ENCODE measurements around the gene NR3C1. TPM values are rescaled to one million over a fixed set of nuclear protein-coding genes. Genes with fewer than 3 reads are reported as not detected.

Gene NR3C1
- polyA plus RNA-seq, 1 experiment = 44.1 TPM

DNA sequence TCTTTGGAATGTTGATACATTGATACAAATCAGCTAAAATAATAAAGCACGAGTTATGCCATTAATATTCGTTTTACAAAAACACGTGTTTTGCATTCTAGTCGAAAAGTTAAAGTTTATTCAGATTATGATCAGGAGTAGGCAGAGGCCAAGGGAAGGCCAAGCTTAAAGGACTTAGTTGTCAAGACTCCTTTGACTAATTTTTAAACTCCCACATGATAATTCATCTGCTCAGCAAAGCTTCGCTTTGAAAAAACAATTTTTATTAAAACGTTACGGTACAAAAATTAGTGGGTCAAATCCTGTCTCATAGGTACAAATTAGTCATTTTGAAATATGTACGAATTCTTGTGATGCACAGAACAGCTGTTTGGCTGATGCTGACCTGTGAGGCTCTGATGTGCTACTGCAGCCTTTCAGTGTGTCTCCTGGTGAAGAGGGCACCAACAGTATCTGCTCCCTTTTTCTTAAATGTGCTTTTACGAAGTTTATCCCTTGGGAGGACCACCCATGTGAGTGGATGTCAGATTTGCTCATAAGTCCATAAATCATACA lies 23.0 kb upstream of the NR3C1 start:
- no peaks in the 10 kb centered on the region for H3K9me3 ChIP-seq (ENCODE audit: control insufficient read depth, insufficient read depth, low read length)
- ChIA-PET CTCF (interaction anchor here (1.1 kb wide), 1 partner anchor 22 kb away, joined by 3 read pairs; no protein-coding TSS in a partner anchor), POLR2A (no interaction called here)
- TF ChIP-seq, protein P1, sequence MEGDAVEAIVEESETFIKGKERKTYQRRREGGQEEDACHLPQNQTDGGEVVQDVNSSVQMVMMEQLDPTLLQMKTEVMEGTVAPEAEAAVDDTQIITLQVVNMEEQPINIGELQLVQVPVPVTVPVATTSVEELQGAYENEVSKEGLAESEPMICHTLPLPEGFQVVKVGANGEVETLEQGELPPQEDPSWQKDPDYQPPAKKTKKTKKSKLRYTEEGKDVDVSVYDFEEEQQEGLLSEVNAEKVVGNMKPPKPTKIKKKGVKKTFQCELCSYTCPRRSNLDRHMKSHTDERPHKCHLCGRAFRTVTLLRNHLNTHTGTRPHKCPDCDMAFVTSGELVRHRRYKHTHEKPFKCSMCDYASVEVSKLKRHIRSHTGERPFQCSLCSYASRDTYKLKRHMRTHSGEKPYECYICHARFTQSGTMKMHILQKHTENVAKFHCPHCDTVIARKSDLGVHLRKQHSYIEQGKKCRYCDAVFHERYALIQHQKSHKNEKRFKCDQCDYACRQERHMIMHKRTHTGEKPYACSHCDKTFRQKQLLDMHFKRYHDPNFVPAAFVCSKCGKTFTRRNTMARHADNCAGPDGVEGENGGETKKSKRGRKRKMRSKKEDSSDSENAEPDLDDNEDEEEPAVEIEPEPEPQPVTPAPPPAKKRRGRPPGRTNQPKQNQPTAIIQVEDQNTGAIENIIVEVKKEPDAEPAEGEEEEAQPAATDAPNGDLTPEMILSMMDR (IDR thresholded peaks at IDR 0.05; ENCODE audit: low read depth, low read length) = no peak
- no peak overlapping the region for H3K4me3 ChIP-seq (ENCODE audit: low read depth, low read length)
- H3K27me3 ChIP-seq (ENCODE audit: control insufficient read depth, insufficient read depth, low read length) = no peaks in the 10 kb centered on the region
- no peak for DNase-seq (ENCODE audit: low read depth, low spot score)
- H3K27ac ChIP-seq (ENCODE audit: low read depth, low read length) = no peak overlapping the region

DNA sequence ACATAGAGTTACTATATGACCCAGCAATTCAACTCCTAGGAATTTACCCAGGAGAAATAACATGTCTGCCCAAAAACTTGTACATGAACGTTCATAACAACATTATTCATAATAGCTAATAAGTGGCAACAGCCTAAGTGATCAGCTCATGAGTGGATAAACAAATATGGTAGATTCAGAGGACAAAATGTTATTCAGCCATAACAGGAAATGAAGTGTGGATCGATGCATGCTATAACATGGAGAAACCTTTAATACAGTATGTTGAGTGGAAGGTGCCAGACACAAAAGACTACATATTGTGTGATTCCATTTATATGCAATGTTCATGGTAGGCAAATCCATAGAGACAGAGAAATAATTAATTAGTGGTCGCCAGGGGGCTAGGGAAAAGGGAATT lies 22.3 kb upstream of the NR3C1 start:
- Histone ChIP-seq H3K9me3 (ENCODE audit: control insufficient read depth, insufficient read depth, low read length) (no peaks in the 10 kb centered on the region), H3K27ac (ENCODE audit: low read depth, low read length) (no peak overlapping the region), H3K27me3 (ENCODE audit: control insufficient read depth, insufficient read depth, low read length) (no peaks in the 10 kb centered on the region), H3K4me3 (ENCODE audit: low read depth, low read length) (no peak overlapping the region)
- TF ChIP-seq, protein P1 (IDR thresholded peaks at IDR 0.05; ENCODE audit: low read depth, low read length) = no peak
- no peak for DNase-seq (ENCODE audit: low read depth, low spot score)
- CTCF ChIA-PET = no interaction called here
- POLR2A ChIA-PET = no interaction called here

DNA sequence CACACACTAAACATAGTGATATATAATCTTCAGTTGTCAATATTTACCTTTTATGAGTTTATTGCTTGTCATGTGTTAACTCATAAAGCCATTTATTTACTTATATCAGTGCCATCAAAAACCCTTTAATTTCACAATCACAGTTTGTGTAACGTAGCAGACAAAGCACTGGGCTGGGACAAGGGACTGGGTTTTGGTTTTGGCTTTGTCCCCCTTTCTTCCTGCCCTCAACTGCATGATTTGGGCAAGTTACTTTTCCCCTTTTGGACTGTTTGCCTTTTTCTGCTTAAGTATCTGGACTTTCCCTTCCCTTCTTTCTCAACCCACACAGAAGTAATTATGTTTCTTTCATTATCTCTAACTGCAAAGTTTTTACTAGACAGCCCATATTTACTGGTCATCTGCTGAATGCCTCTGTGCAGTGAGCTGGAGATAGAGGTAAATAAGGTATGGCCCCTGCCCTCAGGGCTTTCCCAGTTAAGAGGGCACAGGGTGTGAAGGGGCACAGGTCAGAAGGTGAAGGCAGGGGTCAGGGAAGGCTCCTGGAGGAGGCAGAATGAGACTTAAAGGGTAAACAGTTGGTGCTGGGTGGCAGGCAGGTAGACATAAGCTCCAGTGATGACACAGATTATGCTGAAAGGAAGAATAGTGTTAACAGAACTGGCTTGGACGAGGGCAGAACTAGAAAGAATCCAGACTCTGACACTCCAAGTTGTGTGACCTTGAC lies 14.8 kb upstream of the NR3C1 start:
- no peaks in the 10 kb centered on the region for H3K27me3 ChIP-seq (ENCODE audit: control insufficient read depth, insufficient read depth, low read length)
- no peak overlapping the region for H3K27ac ChIP-seq (ENCODE audit: low read depth, low read length)
- TF ChIP-seq, protein P1 (IDR thresholded peaks at IDR 0.05; ENCODE audit: low read depth, low read length) = no peak
- H3K4me3 ChIP-seq (ENCODE audit: low read depth, low read length) = no peak overlapping the region
- ChIA-PET CTCF (no interaction called here), POLR2A (no interaction called here)
- DNase-seq (ENCODE audit: low read depth, low spot score) = no peak
- no peaks in the 10 kb centered on the region for H3K9me3 ChIP-seq (ENCODE audit: control insufficient read depth, insufficient read depth, low read length)

DNA sequence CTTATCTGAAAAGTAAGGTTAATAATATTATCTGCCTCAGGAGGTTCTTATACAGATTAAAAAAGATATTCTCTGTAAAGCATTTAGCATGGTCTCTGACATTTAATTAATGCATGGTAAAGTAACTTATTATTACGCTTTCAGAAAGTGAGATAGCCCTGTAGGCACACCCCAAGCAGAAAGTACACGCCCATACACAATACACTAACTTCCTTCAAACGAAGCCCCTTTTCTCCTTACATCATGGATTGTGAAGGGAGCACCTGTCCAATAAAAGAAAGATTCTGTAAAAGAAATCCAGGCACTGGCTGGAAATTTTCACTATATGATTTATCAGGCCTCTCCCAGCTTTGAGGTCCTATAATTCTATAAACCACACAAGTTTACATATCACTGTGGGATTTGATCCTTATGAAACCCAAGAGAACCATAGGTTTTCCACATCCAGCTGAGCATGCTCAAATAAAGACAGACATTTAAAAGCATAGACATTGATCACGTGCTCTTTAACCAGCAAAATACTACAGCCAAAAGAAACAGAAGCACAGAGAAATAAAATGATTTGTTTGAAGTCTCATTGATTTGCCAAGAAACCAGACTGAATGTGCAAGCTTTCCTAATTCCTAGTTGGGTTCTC lies 14.1 kb upstream of the NR3C1 start:
- CTCF ChIA-PET = no interaction called here
- POLR2A ChIA-PET = no interaction called here

More for the DNA sequence above, 14.1 kb upstream of the NR3C1 start:
- TF ChIP-seq, protein P1 (IDR thresholded peaks at IDR 0.05; ENCODE audit: low read depth, low read length) = no peak
- H3K27me3 ChIP-seq (ENCODE audit: control insufficient read depth, insufficient read depth, low read length) = no peaks in the 10 kb centered on the region
- no peaks in the 10 kb centered on the region for H3K9me3 ChIP-seq (ENCODE audit: control insufficient read depth, insufficient read depth, low read length)
- H3K27ac ChIP-seq (ENCODE audit: low read depth, low read length) = no peak overlapping the region
- DNase-seq (ENCODE audit: low read depth, low spot score) = no peak
- no peak overlapping the region for H3K4me3 ChIP-seq (ENCODE audit: low read depth, low read length)
